GM19099 (cell line): ENCODE data around the gene PARP2.

Experiments used
- POLR2A ChIP-seq: IDR thresholded peaks from 3 replicates; pipeline ENCODE4 v1.6.1; 2011; ENCODE audit warnings: low read depth; ENCODE audit not compliant: insufficient read length; ENCODE audit errors: extremely low read depth

The PARP2 gene

DNA sequence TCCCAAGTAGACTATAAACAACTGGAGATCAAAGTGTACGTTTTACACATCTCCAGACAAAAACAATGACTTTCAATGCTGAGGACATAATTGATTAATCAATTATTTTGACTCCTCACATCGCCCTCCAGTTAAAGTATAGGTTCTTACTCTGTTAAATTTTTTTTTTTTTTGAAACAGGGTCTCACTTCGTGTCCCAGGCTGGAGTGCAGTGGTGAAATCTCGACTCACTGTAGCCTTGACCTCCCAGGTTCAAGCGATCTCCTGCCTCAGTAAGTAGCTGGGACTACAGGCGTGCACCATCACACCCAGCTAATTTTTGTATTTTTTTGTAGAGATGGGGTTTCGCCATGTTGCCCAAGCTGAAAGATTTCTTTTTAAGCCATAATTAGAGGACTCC, 9.4 kb upstream of the PARP2 start:
- no peak for TF ChIP-seq POLR2A

DNA sequence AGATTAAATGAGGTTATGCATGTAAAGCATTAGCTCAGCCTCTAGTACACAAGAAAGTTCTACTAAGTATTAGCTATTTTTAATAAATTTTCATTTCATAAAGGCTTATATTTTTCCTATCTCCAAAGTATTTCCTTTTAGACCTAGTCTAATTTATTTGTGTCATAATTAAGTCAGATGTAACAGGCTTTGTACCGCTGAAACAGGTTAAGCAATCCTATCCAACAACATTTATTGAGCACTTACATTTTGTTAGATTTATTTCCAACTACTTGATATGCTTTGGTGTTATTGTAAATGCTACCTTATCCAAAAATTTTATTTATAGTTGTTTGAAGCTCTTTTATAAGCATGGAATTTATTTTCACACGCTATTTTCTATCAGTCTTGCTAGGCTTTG, 1.8 kb upstream of the PARP2 start:
- no peak for TF ChIP-seq POLR2A

DNA sequence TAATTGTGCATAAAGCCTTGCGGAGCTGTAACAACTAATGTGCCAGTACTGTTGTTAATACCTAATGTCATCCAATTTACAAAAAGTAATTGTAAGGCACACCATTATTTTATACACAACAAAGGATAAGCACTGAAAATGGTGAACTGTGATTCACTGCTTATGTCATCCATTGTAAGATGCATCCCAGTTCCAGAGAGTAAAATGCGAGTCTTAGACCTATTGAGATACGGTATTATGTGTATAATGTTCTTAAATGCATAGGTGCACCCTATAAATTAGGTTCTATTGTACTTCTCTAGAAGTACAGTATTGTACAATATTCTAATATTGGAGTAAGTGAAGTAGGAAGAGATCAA, 406 bp downstream of the PARP2 start:
- TF ChIP-seq POLR2A: no peak

DNA sequence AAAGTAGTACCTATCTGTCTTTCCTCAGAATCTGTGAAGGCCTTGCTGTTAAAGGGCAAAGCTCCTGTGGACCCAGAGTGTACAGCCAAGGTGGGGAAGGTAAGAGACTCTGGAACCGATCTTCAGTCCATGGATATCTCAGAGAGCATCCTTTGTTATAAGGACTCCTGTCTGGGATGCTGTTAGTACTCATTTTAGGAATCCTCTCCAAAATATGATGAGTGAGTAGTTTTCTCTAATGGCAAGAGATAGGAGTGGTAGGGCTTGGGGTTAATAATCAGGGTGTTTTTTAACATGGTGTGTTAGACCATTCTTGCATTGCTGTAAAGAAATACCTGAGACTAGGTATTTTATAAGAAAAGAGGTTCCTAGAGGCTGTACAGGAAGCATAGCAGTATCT, 1.9 kb downstream of the PARP2 start:
- no peak for TF ChIP-seq POLR2A

DNA sequence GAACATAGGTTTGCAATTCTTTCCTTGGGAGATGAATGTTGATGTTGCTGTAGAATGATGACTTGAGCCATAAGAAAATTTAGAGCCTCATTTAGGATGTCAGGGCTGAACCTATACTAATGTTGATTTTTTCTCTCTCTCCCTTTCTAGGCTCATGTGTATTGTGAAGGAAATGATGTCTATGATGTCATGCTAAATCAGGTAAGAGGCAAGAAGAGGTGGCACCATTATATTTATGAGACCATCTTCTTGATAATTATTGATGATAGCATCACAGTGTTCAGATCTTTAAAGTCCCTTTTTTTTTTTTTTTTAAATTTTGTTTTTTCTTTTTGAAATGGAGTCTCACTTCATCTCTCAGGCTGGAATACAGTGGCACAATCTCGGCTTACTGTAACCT, 3.3 kb downstream of the PARP2 start:
- TF ChIP-seq POLR2A: no peak

DNA sequence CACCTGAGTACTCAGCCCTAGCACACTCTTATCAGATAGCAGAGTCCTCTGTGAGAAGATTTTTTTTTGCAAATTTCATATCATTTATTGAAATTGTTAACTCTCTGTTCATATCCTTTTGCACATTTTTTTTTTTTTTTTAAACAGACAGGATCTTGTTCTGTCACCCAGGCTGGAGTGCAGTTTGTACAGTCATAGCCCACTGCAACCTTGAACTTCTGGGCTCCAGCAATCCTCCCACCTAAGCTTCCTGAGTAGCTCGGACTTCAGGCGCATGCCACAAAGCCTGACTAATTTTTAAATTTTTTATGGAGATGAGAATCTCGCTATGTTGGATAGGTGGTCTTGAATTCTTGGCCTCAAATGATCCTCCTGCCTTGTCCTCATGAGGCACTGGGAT, 4.3 kb downstream of the PARP2 start:
- no peak for TF ChIP-seq POLR2A

DNA sequence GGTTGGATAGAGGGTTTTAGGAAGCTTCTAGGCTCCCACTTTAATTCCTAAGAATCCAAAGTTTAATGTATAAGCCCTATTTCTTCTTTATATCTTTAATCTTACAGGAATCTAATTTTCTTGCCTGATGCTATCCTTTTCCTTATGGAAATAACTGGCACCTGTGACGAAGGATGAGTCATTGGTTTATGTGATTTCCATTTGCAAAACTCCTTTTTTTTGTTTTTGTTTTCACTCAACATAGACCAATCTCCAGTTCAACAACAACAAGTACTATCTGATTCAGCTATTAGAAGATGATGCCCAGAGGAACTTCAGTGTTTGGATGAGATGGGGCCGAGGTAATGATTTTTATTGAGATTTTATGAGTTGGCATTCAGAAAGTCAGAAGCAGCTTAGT, 6.8 kb downstream of the PARP2 start:
- no peak for TF ChIP-seq POLR2A

DNA sequence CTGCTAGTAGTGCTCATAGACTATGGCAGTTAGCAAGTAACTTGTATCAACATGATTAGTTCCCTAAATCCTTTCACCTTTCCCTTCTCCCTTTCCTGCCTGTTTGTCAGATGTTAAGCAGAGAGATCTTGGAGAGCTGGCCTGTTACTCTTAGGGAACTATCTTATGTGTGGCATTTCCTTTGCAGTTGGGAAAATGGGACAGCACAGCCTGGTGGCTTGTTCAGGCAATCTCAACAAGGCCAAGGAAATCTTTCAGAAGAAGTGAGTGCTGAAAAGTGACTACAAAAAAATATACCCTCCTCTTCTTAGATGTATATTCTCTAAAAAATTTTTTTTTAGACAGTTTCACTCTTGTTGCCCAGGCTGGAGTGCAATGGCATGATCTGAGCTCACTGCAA, 7.4 kb downstream of the PARP2 start:
- TF ChIP-seq POLR2A: no peak

DNA sequence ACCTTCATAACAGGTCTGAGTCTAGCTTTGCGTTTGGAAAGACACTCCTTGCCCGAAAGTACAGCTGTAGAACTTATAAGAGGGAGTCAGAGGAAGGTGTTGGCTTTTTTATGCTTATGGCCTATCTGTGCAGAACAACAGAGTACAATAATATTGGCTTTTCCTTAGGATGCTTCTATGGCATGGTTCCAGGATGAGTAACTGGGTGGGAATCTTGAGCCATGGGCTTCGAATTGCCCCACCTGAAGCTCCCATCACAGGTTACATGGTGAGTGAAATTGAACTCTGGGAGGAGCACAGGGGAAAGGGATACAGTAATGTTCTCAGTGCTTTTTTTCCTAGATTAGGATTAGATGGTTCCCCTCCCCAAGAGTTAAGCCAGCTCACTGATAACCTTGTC, 13.0 kb downstream of the PARP2 start:
- no peak for TF ChIP-seq POLR2A

DNA sequence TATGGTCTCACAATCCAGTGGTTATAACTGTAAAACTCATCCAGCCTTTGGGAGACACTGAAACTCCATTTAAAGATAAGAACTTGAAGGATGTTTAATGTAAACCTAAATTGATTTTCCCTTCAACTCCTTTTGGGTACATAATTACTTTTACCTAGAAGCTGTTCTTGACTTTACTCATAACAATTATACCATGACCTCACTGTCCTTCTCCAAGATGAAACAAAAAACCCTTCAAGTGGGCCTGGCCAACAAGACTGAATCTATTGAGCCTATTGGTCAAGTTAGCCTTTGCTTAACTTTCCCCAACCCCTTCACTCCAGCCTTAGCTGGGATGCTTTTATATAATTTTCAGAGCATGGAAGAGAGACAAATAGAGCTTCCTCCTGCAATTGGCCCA, 22.5 kb downstream of the PARP2 start:
- TF ChIP-seq POLR2A: no peak

DNA sequence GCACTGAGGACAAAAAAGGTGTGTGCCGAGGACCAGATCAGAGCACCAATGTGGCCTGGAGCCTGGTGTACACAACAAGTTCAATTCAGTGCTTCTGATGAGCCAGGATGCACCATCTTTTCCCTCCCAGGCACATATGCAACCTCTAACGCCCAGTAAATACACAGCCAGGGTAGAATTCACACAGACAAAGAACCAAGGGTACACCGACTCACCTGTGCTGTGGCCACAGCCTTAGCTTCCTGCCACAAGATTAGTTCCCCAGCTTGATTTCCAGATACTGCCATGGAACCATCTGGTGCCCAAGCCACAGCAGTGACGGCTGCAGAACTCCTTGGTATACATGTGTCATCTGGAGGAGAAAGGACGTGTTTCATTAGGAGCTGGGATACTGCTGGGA, 29.4 kb downstream of the PARP2 start:
- TF ChIP-seq POLR2A: no peak

DNA sequence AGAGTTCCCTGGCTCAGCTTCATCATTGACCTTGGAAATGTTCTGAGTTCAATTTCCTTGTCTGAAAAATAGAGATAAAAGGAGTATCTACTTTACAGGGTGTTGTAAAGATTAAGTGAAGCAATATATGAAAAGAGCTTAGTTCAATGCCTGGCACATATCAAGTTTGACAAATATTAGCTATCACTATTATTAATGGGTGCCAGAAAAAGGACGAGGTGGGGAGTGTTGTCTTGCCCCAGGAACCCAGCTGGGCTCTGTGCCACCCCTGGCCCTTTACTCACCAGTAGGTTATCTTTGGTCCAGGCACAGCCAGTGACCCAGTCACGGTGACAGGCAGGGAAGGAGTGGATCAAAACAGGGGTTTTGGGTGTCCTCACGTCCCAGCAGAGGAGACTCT, 32.0 kb downstream of the PARP2 start:
- no peak for TF ChIP-seq POLR2A

DNA sequence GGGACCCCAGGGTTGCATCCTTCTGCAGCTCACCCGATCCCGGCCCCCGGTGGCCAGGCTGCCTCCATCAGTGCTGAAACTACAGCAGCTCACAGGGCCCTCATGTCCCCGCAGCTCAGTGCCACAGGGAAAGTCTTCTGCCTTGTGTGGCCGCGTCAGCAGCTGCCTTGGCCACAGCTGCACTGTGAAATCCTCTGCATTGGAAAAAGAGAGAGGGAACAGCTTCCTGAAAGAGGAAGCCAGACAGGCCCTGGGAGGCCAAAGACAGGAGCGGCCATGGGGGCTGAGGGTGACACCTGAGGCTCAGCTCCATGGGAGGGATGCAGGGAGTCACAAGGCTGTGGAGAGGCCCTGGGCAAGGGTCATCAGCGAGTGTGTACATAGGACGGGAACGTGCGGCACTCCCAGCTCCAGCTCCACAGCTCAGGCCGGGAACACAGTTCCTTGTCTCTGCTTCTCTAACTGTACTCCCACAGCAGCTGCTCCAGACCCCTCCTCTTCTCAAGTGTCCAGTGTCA, 32.7 kb downstream of the PARP2 start:
- TF ChIP-seq POLR2A: no peak

DNA sequence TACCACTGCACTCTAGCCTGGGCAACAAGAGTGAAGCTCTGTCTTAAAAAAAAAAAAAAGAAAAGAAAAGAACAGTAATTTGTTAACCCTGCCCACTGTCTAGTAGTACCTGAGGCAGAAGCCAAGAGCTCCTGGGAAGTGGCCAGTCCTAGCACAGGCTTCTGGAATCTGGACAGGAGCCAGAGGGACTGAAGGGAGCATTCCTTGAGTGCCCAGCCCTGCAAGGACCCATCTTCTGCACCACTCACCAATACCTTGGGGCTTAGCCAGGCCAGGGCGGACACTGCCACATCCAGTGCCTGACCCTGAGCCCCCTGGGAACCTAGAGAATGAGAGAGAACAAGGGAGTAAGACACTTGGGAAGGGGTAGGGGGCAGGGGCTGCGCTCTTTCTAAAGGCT, 33.7 kb downstream of the PARP2 start:
- no peak for TF ChIP-seq POLR2A

DNA sequence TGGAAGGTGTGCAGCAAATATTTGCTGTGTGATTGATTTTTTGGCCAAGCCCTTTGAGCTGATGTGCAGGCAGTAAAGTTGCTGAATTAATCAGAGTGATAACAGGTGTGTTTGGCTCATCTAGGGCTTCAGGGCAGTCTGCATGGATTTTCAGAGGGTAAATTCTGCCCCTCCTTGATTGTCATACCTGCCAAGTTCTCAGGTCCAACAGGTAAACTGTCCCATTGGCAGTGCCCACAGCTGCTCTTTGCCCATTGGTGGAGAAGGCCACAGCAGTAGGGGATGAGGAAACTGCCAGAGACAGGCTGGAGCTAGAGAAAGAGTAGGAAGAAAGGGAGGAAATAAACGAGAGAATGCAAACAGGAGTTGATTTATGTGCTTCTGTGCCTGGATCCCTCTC, 36.3 kb downstream of the PARP2 start:
- no peak for TF ChIP-seq POLR2A

DNA sequence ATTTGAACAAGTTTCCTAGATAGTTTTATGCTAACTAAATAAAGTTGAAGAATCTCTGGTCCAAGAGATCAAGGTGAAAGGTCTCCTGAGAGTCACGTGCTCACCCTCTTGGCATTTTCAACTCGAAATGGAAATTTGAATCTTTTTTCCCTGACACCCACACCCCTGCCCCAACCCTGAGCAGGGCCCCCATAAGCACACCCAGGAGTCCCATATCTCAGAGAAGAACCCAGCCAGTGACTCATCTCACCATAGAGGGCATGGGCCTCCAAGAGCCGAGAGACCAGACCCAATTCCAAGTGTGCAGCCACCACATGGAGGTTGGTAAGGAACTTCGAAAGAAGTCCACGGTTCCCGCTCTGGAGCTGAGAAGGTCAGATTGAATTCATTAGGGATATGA, 37.2 kb downstream of the PARP2 start:
- TF ChIP-seq POLR2A: no peak

DNA sequence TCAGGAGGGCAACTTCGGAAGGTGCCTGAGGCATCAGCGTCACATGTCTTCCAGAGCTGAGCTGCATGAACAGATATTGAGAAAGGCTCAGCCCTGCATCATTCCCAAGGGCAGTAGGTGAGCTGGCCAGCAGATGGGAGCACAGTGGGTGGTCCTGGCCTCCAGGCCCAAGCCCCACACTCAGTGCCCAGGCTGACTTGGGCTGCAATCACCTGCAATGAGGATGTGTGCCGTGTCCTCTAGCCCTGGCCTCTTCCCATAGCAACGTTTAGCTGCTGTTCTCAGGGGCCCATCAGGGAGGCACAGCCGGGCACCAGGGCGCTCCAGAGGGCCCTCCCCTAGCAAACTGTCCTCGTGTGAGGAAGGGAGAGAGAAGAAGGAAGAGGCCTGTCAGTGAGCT, 37.9 kb downstream of the PARP2 start:
- no peak for TF ChIP-seq POLR2A

DNA sequence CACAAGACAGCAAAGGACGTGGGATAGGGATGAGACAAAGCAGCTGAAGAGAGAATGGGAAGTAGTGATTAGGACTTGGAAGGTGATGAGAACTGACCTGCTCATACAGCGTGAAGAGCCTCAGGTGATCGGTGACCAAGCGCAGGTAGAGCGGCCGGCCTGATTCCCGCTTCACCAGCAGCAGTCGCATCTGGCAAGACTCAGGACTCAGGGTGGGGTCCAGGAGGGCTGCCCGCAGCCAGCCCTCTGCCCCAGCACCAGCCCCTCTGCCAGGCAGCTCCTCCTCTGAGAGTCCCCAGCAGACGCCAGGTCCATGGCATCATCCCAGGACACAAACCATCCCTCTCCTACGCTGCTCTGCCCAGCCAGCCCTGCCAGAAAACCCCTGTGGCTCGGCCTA, 39.1 kb downstream of the PARP2 start:
- no peak for TF ChIP-seq POLR2A
